ENCODE measurements around the gene LMNTD1.
"Not testable (repeated sequence)": the region's sequence is repeated elsewhere in the genome, so short reads cannot be mapped to it uniquely, and the experiment has no call there.

Gene LMNTD1

DNA sequence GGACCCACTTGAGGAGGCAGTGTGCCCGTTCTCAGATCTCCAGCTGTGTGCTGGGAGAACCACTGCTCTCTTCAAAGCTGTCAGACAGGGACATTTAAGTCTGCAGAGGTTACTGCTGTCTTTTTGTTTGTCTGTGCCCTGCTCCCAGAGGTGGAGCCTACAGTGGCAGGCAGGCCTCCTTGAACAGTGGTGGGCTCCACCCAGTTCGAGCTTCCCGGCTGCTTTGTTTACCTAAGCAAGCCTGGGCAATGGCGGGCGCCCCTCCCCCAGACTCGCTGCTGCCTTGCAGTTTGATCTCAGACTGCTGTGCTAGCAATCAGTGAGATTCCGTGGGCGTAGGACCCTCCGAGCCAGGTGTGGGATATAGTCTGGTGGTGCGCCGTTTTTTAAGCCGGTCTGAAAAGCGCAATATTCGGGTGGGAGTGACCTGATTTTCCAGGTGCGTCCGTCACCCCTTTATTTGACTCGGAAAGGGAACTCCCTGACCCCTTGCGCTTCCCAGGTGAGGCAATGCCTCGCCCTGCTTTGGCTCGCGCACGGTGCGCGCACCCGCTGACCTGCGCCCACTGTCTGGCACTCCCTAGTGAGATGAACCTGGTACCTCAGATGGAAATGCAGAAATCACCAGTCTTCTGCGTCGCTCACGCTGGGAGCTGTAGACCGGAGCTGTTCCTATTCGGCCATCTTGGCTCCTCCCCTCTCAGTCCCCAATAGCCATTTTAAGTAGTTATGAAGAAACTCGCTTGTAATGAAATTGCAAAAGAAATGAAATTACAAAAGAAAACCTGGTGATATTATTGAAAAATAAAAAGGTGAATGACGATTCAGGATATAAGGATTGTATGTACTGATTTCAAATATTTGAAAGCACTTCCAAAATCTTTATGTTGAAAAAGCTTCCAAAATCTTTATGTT, 63.9 kb downstream of the LMNTD1 start:
- DNase-seq = not testable (repeated sequence)

DNA sequence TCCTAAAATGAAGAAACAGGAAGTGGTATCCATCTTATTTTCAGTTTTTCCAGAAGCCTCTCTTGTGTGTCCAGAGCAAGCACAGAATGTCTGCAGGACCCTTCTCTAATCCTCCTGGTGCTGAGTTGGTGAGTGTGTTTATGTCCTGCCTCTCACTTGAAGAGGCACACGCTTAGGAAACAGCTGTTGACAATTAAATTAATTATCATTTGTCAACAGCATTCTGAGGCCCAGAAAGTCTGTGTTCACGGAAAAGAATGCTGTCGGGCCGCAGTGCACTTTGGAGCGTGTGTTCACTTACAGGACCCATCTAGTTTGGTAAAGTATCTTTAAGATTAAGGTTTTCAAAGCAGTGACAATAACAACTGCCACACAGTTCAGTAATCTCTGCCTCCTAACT, 70.5 kb downstream of the LMNTD1 start:
- no peak for DNase-seq

DNA sequence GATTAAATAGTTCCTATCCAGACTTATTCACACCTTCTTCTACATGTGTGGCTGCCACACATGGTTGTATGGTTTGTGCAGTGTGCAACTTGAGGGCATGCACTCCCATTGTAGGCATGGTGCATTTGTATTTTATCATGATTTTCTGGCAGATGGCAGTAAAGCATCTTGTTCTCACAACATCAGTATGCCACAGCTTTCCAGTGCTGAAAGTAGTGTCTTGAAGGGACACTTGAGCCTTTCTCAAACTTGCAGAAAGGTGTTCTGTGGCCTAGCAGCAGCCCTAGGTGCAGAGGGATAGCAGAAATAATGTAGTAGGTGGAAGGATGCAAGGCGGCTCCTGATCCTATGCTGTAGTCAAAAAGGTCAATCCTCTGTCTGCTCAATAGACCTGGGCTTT, 72.9 kb downstream of the LMNTD1 start:
- no peak for DNase-seq

DNA sequence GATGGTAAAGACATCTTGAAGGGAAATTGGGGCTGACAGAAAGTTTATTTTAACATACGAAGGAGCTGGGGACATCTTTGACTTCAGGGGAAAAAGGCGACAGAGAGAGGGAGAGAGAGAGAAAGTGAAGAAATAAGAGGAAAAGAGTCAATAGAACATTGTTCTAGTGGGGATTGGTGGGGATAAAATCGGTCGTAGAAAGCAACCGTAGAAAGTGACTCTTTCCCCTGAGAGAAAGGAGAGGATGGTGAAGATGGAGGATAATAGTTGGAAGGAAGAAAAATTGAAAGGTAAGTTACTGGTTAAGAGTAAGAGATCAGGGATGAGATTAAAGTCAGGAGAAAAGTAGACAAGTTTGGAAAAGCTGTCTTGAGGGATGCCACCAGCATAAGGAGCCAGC, 75.9 kb downstream of the LMNTD1 start:
- DNase-seq = no peak

DNA sequence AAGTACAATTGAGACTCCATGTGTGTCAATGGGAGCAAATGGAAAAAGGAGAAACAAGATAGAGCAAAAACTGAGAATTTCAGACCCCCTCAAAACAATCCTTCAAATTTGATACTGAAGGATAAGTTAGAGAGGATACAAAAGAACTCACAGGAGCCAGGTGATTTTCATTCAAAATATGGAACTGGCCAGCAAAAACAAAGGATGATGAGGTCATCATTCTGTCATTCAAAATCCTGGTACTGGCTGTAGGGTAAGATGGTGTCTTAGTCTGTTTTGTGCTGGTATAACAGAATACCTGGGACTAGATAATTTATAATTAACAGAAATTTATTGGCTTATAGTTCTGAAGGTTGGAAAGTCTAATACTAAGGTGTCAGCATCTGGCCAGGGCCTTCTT, 80.6 kb downstream of the LMNTD1 start:
- DNase-seq = no peak

DNA sequence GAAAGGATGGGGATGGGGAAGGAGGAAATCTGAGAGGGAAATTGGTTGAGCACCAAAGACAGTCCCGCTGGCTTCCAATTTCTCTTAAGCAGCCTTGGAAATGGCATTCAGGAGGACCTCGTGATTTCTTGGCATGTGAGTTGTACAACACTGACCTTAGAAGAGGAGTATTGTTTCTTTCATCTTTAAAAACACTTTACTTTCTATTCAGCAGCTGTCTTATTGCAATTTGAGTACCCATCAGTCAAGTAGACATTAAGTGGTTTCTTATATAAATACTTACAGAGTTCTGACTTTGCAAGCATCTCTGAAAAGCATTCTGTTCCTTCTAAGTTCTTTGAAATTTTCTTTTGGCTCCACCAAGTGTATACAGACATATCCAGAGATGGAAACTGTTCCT, 83.2 kb downstream of the LMNTD1 start:
- no peak for DNase-seq

DNA sequence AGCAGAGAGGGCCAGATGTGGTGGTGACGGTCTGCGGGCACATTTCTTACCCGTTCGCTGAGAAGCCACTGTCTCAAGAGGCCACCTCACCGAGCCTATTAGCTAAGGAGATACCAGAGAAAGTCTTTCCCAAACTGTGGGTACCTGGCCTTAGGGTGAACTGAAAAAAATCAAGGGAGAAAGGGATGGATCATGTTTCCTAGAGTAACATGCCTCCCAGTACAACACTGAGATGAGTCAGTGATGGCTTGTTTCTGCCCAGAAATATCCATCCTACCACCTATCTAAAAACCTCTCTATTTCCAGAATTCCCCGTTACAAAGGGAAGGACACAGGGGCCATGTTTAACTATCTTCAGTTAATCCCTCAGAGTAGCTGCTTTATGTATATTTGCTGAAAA, 83.7 kb downstream of the LMNTD1 start:
- no peak for DNase-seq

DNA sequence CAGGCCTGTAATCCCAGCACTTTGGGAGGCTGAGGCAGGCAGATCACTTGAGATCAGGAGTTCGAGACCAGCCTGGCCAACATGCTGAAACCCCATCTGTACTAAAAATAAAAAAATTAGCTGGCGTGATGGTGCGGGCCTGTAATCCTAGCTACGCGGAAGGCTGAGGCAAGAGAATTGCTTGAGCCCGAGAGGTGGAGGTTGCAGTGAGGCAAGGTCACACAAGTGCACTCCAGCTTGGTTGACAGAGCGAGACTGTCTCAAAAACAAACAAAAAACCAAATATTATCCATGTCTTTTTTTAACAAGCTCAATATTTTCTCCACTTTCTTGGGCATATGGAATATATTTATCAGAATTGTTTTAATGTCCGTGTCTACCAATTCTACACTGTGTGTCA, 89.6 kb downstream of the LMNTD1 start:
- no peak for DNase-seq

DNA sequence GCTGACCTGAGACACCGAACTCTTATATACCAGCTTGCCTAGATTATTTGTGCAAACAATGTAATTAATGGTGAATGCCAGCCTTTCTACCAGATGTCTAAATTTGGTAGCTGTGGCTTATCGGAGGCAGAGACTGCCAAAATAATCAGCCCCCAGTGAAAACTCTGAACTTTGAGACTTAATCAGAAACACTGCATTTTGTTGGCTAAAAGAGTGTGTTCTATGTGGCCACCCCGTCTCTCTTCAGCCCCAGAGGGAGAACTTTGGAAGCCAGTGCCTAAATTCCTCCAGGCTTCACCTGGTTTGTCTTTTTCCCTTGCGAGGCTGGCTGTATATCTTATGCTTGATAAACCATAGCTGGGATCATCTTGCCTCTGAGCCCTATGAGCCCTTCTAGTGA, 90.1 kb downstream of the LMNTD1 start:
- no peak for DNase-seq

DNA sequence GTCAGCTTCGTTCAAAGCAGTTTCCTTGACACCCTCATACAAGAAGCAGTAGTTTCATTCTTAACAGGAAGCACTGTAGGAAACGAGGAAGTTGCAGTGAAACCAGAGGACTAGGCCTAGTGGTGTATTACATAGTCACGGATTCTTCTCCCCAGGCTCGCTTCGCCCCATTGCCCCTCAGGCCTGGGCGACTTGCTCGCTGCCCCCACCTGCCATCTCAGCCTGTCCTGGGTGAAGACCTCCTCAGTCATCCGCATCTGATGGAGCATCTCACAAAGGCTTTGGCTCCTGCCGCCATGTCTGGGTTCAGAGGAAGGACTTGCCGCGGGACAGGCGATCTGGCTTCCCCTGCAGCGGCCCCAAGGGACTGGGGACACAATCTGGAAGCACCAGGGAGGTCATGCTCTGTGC, 93.5 kb downstream of the LMNTD1 start:
- DNase-seq = no peak

DNA sequence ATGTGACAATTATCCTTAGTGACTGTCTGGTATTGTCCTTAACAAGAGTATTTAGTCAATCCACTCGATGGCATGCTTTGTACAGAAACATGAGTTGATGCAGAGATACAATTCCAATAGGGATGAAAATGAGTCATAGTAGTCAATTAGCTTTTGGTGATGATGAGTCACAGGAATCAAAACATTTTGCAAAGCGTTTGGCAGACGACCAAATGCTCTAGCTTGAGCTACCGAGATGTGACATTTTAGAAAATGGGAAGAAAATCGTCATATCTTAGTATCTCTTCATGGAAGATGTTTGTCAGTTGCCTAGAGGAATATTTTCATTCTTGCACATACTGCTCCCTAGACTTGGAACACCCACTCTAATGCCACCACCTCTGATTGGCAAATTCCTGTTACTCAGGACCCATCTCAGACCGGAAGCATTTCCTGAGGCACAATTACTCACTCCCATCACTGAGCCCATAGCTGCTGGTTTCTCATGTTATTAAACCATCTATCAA, 95.0 kb downstream of the LMNTD1 start:
- DNase-seq = no peak

DNA sequence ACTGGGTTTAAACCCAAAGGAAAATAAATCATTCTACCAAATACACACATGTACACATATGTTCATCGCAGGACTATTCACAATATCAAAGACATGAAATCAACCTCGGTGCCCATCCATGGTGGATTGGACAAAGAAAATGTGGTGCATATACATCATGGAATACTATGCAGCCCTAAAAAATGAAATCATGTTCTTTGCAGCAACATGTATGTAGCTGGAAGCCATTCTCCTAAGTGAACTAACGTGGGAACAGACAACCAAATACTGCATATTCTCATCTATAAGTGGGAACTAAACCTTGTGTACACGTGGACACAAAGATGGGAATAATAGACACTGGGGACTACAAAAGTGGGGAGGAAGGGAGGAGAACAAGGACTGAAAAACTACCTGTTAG, 96.6 kb downstream of the LMNTD1 start:
- DNase-seq = no peak

DNA sequence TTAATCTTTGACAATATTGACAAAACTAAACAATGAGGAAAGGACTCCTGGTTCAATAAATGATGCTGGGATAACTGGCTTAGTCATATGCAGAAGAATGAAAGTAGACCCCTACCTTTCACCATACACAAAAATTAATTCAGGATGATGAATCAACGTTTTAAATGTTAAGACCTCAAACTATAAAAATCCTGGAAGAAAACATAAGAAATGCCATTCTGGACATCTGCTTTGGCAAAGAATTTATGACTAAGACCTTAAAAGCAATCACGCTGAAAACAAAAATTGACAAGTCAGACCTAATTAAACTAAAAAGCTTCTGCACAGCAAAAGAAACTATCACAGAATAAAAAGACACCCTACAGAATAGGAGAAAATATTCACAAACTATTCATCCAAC, 97.4 kb downstream of the LMNTD1 start:
- DNase-seq = no peak

DNA sequence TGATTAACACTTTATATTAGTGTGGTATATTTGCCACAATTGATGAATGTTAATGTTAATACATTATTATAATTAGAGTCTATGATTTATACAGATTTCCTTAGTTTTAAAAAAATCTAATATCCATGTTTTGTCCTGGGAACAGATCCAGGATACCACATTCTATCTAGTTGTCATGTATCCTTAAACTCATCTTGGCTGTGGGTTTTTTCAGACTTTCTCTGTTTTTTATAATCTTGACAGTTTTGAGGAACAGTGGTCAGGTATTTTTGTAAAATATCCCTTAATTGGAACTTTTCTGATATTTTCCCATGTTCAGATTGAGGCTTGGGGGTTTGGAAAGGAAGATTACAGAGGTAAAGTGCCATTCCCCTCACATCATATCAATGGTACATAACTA, 104.1 kb downstream of the LMNTD1 start:
- DNase-seq = no peak

DNA sequence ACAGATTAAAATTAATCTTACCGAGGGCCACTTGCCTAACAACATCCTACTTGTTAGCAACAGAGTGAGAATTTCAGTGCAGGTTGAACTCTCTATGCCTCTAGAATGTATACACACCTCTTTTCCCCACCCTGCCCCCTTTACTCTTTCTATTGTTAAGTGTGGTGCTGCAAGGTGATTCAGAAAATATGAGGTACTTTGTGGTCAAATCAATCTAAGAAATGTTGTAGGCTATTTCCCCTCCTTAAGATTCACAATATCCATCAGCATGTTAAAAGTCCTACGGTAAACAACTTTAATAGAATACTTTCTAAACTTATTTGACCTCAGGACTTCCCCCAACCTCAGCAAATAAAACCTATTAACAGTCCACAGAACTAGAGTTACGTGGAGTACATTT, 106.0 kb downstream of the LMNTD1 start:
- no peak for DNase-seq

DNA sequence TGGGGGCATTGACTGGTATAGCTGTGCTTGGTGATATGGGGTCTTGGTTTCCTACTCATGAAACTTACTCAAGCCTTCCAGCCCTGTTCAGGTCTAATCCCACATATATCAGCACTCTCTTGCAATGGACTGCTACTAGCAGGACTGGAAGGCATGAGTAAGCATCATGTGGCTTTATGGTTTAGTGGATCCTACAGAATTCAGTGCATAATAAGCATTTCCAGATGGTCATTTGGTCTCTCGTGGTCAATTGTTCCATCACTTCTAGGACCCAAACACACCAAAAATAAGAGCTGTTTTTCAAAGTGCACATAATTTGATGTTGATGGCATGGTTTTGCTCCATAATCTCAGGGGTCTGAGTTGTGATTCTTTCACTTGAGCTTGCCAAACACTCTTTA, 114.4 kb downstream of the LMNTD1 start:
- DNase-seq = no peak

DNA sequence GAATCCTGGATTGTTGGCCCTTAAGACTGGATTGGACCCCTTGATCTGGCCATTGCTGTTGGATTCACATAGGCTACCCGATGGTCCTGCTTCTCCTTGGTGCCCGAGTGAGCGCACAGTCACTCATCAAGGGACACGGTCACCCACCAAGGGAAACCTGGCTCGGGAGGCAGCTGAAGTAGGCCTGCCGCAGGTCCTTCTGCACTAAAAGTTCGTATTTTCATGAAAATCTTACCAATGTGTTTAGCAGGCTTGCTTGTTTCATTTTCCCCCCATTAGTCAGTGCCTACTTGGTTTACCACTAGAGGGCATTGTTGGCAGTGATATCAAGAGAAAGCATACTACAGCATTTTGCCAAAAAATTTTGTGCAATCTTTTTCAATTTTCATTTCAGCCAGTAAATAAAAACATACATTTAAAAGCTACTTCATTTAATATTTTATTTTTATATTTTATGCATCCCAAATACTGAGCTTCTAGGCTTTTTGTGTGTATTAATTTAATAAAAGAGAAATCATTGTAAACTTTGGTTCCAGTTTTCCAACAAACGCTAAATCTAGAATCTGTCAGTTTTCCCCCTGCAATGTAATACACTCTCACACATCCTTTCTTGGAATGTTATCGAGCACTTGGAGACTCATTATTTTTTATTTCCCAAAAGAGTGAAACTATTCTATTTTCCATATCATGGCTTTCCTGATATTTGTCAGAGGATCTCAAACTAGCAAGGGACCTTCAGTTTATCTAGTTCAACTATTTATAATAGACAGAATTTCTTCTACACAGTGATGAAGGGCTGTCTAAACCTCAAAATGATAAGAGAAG, 116.7 kb downstream of the LMNTD1 start:
- no peak for DNase-seq

DNA sequence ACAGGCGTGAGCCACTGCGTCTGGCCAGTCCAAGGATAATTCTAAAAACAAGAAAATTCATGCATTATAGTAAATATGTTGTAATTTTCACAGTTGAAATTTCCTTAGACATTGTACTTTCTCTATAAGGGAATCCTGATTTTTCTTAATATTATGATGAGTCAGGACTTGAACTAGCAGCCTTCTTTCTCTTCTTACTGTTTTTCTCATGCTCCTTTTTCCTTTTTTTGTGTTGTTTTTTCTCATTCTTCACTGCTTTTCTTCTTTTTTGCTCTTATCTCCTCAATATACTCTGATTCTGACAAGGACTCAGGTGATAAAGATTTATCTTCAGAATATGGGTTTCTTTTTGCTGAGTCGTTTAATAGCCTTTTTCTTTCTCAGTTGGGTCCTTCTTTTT, 117.7 kb downstream of the LMNTD1 start:
- DNase-seq = no peak

DNA sequence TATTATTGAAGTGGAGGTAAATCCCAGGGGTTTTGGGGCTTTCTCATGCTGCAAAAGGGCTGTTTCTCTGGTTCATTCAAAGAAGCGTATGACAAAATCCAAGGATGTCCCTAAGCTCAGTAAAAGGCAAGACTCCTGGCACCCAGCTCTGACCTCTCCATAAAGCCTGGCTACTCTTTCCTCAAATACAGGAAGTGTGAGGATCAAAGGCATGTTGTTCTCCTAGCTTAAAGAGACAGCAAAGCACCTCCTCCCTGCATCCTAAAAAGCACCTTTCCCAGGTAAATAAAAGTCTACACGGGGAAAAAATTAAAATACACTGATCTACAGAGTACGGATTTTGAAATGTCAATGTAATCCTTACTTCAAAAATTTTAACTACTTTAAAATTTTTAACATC, 118.6 kb downstream of the LMNTD1 start:
- DNase-seq = no peak

DNA sequence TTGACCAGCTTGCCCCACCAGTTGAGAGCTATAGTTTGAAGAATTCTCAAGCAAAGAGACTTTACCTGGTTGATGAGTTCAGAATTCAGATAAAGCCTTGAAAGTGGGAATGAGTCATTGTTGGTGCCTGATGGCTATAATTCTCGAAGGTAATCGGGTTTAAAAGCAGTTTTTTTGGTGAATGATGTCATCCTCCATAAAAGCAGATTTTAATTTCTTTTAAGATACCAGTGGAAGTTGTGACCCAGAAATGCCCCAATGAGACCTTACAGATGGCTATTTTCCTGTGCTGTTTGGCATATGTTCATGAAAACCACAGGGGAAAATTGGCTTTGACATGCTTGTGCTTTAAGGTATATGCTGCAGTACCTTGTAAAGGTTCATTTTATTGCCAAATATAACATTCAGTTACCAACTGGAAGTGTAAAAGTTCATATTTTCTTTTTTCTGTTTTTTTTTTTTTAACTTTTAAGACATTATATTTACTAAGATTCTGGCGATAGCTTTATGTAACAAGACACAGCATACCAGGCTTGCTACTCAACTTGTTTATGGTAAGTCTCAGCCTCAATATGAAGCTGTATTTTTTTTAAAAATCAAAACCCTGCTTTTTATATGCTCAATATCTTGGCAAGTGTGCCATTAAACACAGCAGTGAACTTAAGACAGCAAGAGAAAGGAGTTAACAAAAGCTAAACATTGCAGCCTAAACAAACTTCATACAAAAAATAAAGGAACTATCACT, 119.3 kb downstream of the LMNTD1 start:
- DNase-seq = no peak

DNA sequence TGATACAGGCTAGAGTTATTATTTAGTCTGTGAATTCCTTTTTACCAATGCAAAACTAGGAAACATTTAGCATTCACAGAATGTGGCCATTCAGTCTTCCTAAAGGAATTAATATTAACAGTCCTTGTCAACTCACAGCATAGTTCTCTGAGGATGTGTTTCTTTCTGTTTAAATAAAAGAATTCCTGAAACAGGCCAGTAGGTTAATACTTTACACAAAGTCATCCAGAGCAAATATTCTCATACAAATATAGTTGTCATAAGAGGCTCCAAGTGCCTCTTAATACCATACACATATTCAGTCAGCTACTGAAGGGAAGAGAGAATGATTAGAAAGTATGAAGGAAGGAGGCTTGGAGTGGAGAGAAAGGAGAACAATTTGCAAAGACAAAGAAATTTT, 120.1 kb downstream of the LMNTD1 start:
- no peak for DNase-seq

DNA sequence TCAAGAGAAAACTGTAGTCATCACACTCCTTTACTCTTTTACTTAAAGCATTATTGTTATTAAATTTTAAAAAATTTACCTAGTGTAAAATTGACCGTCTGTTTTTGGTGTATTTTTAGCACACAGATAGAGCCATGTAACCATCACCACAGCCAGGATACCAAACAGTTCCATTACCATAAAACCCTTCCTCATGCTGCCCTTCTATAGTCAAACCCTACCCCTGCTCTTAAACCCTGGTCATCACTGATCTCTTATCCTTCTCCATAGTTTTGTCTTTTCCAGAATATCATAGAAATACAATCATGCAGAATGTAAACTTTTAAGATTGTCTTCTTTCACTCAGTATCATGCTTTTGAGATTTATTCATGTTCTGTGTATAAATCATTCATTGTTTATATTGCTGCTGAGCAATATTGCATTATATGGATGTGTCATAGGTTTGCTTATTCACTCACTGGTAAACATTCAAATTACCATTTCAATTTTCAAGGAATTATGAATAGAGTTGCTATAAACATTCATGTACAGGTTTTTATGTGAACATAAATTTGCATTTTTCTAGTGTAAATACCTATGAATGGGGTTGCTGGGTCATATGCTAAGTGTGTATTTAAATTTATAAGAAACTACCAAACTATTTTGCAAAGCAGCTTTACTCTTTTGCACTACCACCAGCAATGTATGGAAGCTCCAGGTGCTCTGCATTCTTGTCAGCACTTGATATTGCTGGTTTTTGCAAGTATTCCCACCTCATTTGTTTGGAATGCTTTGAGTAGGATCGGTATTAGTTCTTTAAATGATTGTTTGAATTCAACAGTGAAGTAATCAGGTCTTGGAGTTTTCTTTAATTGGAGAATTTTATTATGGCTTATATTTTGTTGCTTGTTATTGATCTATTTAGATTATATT, 125.5 kb downstream of the LMNTD1 start:
- DNase-seq = no peak

All from activated effector memory CD4-positive, alpha-beta T cell treated with Interleukin-2 at 50 U/mL for 16 hours (primary cell).